Calu3 (cell line): ENCODE measurements around the gene PILRA. TPM values are rescaled to one million over a fixed set of nuclear protein-coding genes. Genes with fewer than 3 reads are reported as not detected.

Experiments used
- BruUV-seq: library from RNA; stranded (reverse); fragments of 400-500 nt; replicated peaks from 2 replicates; lab custom pipeline; 2021; lab: Mats Ljungman, UMichigan
- CTCF ChIA-PET: fragments of 300-600 bp; sonication (Branson Sonifier 250); formaldehyde crosslinking; loops from one replicate; lab custom pipeline; 2022; ENCODE audit warnings: antibody characterized with exemption; lab: Charles Lee
- DNase-seq: peaks from one replicate; pipeline ENCODE4 v3.0.0; 2022
- H3K27ac Mint-ChIP-seq: one replicate; pipeline ENCODE4 v1.8.0; 2022; ENCODE audit warnings: mixed read lengths; ENCODE audit not compliant: unreplicated experiment
- H3K27me3 Mint-ChIP-seq: one replicate; pipeline ENCODE4 v1.8.0; 2022; ENCODE audit warnings: mixed read lengths; ENCODE audit not compliant: unreplicated experiment
- H3K36me3 Mint-ChIP-seq: one replicate; pipeline ENCODE4 v1.8.0; 2022; ENCODE audit warnings: mild to moderate bottlenecking, moderate library complexity, mixed read lengths; ENCODE audit not compliant: insufficient read depth, unreplicated experiment
- H3K4me1 Mint-ChIP-seq: one replicate; pipeline ENCODE4 v1.8.0; 2022; ENCODE audit warnings: mild to moderate bottlenecking, low read depth, mixed read lengths; ENCODE audit not compliant: unreplicated experiment
- H3K4me3 Mint-ChIP-seq: one replicate; pipeline ENCODE4 v1.8.0; 2022; ENCODE audit warnings: mild to moderate bottlenecking, low read depth, moderate library complexity, mixed read lengths; ENCODE audit not compliant: unreplicated experiment
- H3K9me3 Mint-ChIP-seq: one replicate; pipeline ENCODE4 v1.8.0; 2022; ENCODE audit warnings: low read depth, mixed read lengths; ENCODE audit not compliant: unreplicated experiment
- CTCF ChIP-seq: fragments of 200-600 bp; IDR thresholded peaks from one replicate; pipeline ENCODE4 v1.8.0; 2022; ENCODE audit warnings: antibody characterized with exemption; ENCODE audit not compliant: unreplicated experiment
- intact Hi-C: fragments of 100-400 bp; cut with micrococcal nuclease; formaldehyde crosslinking; loops from one replicate; pipeline ENCODE4 v1.10.0; 2022; ENCODE audit not compliant: unreplicated experiment
- total RNA-seq: library from RNA; stranded (reverse); gene quantifications from 2 replicates; pipeline ENCODE4 v1.2.3, GENCODE V29; 2022

PILRA gene
- total RNA-seq, 1 experiment from 2014 or later, result 3.1 TPM

GRCh38 chr7:100402241-100402640 lies 29.0 kb downstream of the PILRA start:
- no peaks in the 10 kb centered on the region for H3K9me3 Mint-ChIP-seq
- CTCF ChIA-PET, result interaction anchor here (0.6 kb wide), 1 partner anchor 156 kb away, joined by 4 read pairs; no protein-coding TSS in a partner anchor
- H3K4me1 Mint-ChIP-seq, result no peaks in the 10 kb centered on the region
- H3K36me3 Mint-ChIP-seq, result no peaks in the 10 kb centered on the region
- no peak for TF ChIP-seq CTCF
- no TSS peak for BruUV-seq
- H3K27me3 Mint-ChIP-seq, result peaks cover 19% of the 10 kb centered on the region
- H3K4me3 Mint-ChIP-seq, result no peak overlapping the region
- intact Hi-C loops, result no loop called here
- DNase-seq, result no peak
- no peak overlapping the region for H3K27ac Mint-ChIP-seq

GRCh38 chr7:100406767-100407166 lies 33.5 kb downstream of the PILRA start:
- Mint-ChIP-seq H3K27ac (no peak overlapping the region), H3K27me3 (no peaks in the 10 kb centered on the region), H3K36me3 (no peaks in the 10 kb centered on the region), H3K4me1 (no peaks in the 10 kb centered on the region), H3K9me3 (no peaks in the 10 kb centered on the region), H3K4me3 (no peak overlapping the region)
- no peak for DNase-seq
- intact Hi-C loops, result no loop called here
- TF ChIP-seq CTCF, result no peak
- CTCF ChIA-PET, result interaction anchor here (1.0 kb wide), 1 partner anchor 9 kb away, joined by 4 read pairs; no protein-coding TSS in a partner anchor
- BruUV-seq, result no TSS peak

GRCh38 chr7:100407285-100408180 lies 34.2 kb downstream of the PILRA start:
- intact Hi-C loops, result no loop called here
- CTCF ChIA-PET, result interaction anchor here (1.0 kb wide), 1 partner anchor 8 kb away, joined by 4 read pairs; no protein-coding TSS in a partner anchor
- Mint-ChIP-seq H3K27me3 (no peaks in the 10 kb centered on the region), H3K36me3 (no peaks in the 10 kb centered on the region), H3K27ac (no peak overlapping the region), H3K9me3 (no peaks in the 10 kb centered on the region), H3K4me1 (no peaks in the 10 kb centered on the region), H3K4me3 (no peak overlapping the region)
- peak; percentile 45 for TF ChIP-seq CTCF
- peak; percentile 27 for DNase-seq
- no TSS peak for BruUV-seq

- Mint-ChIP-seq H3K9me3 (no peaks in the 10 kb centered on the region), H3K27ac (no peak overlapping the region), H3K4me3 (no peak overlapping the region), H3K4me1 (no peaks in the 10 kb centered on the region), H3K27me3 (no peaks in the 10 kb centered on the region), H3K36me3 (no peaks in the 10 kb centered on the region)
- no TSS peak for BruUV-seq
- no peak for DNase-seq
- TF ChIP-seq CTCF, result no peak
- intact Hi-C loops, result no loop called here
- CTCF ChIA-PET, result interaction anchor here (1.0 kb wide), 1 partner anchor 9 kb away, joined by 3 read pairs; no protein-coding TSS in a partner anchor
Observed at GRCh38 chr7:100411101-100411500, 37.8 kb downstream of the PILRA start.
